Tibial artery (tissue), 4 donors: ENCODE measurements around the gene HBD.

ENCODE experiments used
- DNase-seq, 2 donors: peaks; one replicate each; pipeline ENCODE4 v3.0.0-alpha.2; 2019
- H3K27ac ChIP-seq, 2 donors: fragments of 200-600 bp; sonication (generic) in 1 of 2; 1 replicate in 1 of 2; 2 replicates in 1 of 2; pipeline ENCODE4 v1.5.1; 2018 to 2019; ENCODE audit warnings: mild to moderate bottlenecking in 1 of 2
- H3K27me3 ChIP-seq, 2 donors: fragments of 200-600 bp; sonication (generic) in 1 of 2; one replicate each; pipeline versions ENCODE4 v1.5.1 to v1.6.0; 2016 to 2019
- H3K36me3 ChIP-seq, 3 donors: fragments of 200-600 bp; sonication (generic) in 2 of 3; one replicate each; pipeline ENCODE4 v1.5.1; 2016 to 2019; ENCODE audit warnings: mild to moderate bottlenecking in 2 of 3
- H3K4me1 ChIP-seq, 4 donors: fragments of 200-600 bp; sonication (generic) in 2 of 4; 1 replicate in 3 of 4; 2 replicates in 1 of 4; pipeline ENCODE4 v1.5.1; 2016 to 2019
- H3K4me3 ChIP-seq, 2 donors: fragments of 200-600 bp; sonication (generic) in 1 of 2; 1 replicate in 1 of 2; 2 replicates in 1 of 2; pipeline ENCODE4 v1.5.1; 2018 to 2019; ENCODE audit warnings: mild to moderate bottlenecking in 2 of 2
- H3K9me3 ChIP-seq, 3 donors: fragments of 200-600 bp; sonication (generic) in 1 of 3; one replicate each; pipeline ENCODE4 v1.5.1; 2016 to 2019
- intact Hi-C: fragments of 100-400 bp; cut with DNase I; formaldehyde crosslinking; loops from one replicate; pipeline ENCODE4 v1.15.0; 2023; ENCODE audit warnings: low total_unique reads
- TF ChIP-seq, protein P1 (sequence below), 2 experiments: fragments of 200-600 bp in 1 of 2; fragments of 450-650 bp in 1 of 2; IDR thresholded peaks; one replicate each; pipeline ENCODE4 v1.5.1; 2017 to 2019; ENCODE audit warnings: antibody characterized with exemption in 2 of 2, mild to moderate bottlenecking in 1 of 2, moderate library complexity in 1 of 2

The HBD gene

DNA sequence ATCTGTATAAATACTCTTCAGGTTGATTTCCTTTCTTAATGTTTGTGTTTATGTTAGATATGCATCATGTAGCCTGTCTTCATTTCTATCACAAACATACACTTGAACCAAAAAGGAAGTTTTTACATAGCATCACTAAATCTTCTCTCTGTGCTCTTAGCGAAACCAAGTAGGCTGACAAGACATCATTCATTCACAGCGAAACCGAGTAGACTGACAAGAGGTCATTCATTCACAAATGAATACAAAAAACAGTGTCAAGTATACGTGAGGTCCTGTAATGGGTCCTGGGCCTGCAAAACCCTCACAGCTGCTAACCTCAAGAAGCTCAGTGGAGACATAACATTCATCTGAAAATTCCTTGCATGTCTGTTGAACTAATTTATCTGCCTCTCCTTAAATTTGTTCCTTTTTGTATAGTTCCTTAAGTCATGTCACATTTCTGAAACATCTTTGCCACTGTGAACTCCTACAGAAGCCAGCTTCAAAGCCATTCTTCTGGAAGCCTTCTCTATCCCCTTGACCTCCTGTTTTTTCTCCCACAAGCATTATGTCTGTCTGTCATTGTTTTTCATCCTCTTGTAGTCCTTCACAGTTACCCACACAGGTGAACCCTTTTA lies 45.3 kb upstream of the HBD start:
- Histone ChIP-seq H3K9me3 (no peaks in the 10 kb centered on the region), H3K27ac (no peak overlapping the region), H3K27me3 (no peaks in the 10 kb centered on the region), H3K4me3 (no peak overlapping the region), H3K36me3 (no peaks in the 10 kb centered on the region), H3K4me1 (peaks cover 0 to 8% (median 0%) of the 10 kb centered on the region in 4 donors)
- intact Hi-C loops: no loop called here
- TF ChIP-seq, protein P1, sequence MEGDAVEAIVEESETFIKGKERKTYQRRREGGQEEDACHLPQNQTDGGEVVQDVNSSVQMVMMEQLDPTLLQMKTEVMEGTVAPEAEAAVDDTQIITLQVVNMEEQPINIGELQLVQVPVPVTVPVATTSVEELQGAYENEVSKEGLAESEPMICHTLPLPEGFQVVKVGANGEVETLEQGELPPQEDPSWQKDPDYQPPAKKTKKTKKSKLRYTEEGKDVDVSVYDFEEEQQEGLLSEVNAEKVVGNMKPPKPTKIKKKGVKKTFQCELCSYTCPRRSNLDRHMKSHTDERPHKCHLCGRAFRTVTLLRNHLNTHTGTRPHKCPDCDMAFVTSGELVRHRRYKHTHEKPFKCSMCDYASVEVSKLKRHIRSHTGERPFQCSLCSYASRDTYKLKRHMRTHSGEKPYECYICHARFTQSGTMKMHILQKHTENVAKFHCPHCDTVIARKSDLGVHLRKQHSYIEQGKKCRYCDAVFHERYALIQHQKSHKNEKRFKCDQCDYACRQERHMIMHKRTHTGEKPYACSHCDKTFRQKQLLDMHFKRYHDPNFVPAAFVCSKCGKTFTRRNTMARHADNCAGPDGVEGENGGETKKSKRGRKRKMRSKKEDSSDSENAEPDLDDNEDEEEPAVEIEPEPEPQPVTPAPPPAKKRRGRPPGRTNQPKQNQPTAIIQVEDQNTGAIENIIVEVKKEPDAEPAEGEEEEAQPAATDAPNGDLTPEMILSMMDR (IDR thresholded peaks at IDR 0.05): no peak
- no peak for DNase-seq

DNA sequence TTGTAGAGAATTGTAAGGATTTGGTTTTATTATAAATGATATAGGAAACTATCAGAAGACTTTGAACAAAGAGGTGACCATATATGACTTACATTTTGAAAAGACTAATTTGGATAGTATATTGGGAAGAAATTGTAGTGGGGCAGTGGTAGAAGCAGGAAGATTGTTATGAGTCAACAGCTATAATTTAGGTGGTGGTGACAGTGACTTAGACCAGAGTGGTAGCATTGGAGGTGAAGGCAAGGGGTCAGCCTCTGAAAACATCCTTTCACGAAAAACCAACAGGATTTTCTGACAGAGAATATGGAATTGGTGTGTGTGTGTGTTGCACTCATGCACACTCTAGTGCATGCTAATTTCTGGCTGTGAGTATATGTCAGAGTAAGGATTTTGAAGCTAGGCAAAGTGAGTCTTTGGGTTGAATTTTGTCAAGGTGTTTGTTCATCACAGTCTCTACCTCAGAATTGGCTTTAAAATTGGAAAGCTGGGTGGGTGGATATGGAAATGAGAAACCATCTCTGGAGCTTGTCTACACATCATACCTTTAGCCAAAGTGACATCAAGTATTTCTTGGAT lies 43.6 kb upstream of the HBD start:
- intact Hi-C loops: no loop called here
- DNase-seq: no peak
- H3K4me3 ChIP-seq: no peak overlapping the region
- H3K27ac ChIP-seq: no peak overlapping the region
- H3K27me3 ChIP-seq: no peaks in the 10 kb centered on the region
- H3K9me3 ChIP-seq: no peaks in the 10 kb centered on the region
- TF ChIP-seq, protein P1 (IDR thresholded peaks at IDR 0.05): no peak
- H3K36me3 ChIP-seq: no peaks in the 10 kb centered on the region
- peaks cover 0 to 8% (median 0%) of the 10 kb centered on the region in 4 donors for H3K4me1 ChIP-seq

DNA sequence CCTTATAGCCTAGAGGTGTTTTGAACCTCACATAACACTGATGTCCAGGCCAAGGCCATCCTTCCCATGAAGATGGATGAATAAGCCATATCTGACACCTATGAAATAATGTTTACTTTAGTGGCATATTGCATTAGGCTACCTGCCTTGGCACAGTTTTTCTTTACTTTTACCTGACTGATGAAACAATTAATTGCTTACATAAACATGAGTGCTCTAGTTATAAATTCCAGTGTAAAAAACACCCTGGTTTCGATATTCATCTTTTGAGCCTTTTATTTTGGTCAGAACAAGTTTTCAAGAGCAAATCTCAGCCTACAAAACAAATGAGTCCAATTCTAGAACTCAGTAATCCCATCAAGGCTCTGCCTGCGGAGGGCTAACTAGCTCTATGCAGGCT lies 42.4 kb upstream of the HBD start:
- DNase-seq: no peak
- intact Hi-C loops: no loop called here
- H3K9me3 ChIP-seq: no peaks in the 10 kb centered on the region
- H3K4me3 ChIP-seq: no peak overlapping the region
- H3K36me3 ChIP-seq: no peaks in the 10 kb centered on the region
- TF ChIP-seq, protein P1 (IDR thresholded peaks at IDR 0.05): no peak
- H3K27me3 ChIP-seq: no peaks in the 10 kb centered on the region
- no peak overlapping the region for H3K27ac ChIP-seq
- peaks cover 0 to 8% (median 0%) of the 10 kb centered on the region in 4 donors for H3K4me1 ChIP-seq

DNA sequence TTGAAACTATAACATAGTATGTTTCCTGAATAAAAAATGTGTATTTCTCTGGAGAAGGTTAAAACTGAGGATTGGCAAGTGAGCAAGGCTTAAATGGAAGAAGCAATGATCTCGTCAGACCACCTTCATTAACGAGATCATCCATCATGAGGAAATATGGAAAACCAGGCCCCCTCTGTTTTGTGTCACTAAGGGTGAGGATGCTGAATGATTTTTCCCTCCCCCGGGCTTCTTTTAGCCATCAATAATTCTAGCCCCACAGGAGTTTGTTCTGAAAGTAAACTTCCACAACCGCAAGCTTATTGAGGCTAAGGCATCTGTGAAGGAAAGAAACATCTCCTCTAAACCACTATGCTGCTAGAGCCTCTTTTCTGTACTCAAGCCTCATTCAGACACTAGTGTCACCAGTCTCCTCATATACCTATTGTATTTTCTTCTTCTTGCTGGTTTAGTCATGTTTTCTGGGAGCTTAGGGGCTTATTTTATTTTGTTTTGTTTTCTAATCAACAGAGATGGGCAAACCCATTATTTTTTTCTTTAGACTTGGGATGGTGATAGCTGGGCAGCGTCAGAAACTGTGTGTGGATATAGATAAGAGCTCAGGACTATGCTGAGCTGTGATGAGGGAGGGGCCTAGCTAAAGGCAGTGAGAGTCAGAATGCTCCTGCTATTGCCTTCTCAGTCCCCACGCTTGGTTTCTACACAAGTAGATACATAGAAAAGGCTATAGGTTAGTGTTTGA lies 41.3 kb upstream of the HBD start:
- intact Hi-C loops: no loop called here
- H3K4me1 ChIP-seq: peaks cover 0 to under 1% (median 0%) of the 10 kb centered on the region in 4 donors
- TF ChIP-seq, protein P1 (IDR thresholded peaks at IDR 0.05): no peak
- DNase-seq: no peak
- H3K27me3 ChIP-seq: no peaks in the 10 kb centered on the region
- no peak overlapping the region for H3K27ac ChIP-seq
- no peak overlapping the region for H3K4me3 ChIP-seq
- no peaks in the 10 kb centered on the region for H3K36me3 ChIP-seq
- no peaks in the 10 kb centered on the region for H3K9me3 ChIP-seq

DNA sequence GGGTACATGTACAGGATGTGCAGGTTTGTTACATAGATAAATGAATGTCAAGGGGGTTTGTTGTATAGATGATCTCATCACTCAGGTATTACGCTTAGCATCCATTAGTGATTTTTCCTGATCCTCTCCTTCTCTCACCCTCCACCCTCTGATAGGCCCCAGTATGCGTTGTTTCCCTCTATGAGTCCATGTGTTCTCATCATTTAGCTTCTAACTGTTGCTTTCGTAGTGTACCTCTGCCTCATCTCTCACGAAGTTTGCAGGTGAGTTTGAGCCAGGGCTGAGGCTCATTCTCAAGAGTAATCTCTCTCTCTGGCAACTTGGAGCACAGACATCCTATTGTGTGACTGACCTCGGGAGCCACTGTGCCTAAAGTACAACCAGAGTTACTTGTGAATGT lies 40.1 kb upstream of the HBD start:
- Histone ChIP-seq H3K27me3 (no peaks in the 10 kb centered on the region), H3K9me3 (no peaks in the 10 kb centered on the region), H3K4me3 (no peak overlapping the region), H3K27ac (no peak overlapping the region), H3K4me1 (no peaks in the 10 kb centered on the region), H3K36me3 (no peaks in the 10 kb centered on the region)
- TF ChIP-seq, protein P1 (IDR thresholded peaks at IDR 0.05): no peak
- intact Hi-C loops: no loop called here
- no peak for DNase-seq
